Transverse colon (tissue), 4 donors: Measurements from ENCODE around the gene RPL23. TPM values are rescaled to one million over a fixed set of nuclear protein-coding genes. Genes with fewer than 3 reads are reported as not detected.
"Not testable (repeated sequence)": the region's sequence is repeated elsewhere in the genome, so short reads cannot be mapped to it uniquely, and the experiment has no call there.

Experiments
- DNase-seq: peaks from one replicate; pipeline ENCODE4 v3.0.0-alpha.2; 2019
- H3K27ac ChIP-seq, 4 donors: fragments of 200-600 bp; sonication (generic); 2 replicates each; pipeline ENCODE4 v1.5.1; 2016 to 2018; ENCODE audit warnings: inconsistent platforms in 4 of 4
- H3K27me3 ChIP-seq: fragments of 200-600 bp; sonication (generic); 2 replicates; pipeline ENCODE4 v1.5.1; 2017; ENCODE audit warnings: inconsistent platforms
- H3K36me3 ChIP-seq, 4 donors: fragments of 200-600 bp; sonication (generic); 2 replicates each; pipeline ENCODE4 v1.5.1; 2017 to 2019; ENCODE audit warnings: inconsistent platforms in 4 of 4
- H3K4me1 ChIP-seq, 4 donors: fragments of 200-600 bp; sonication (generic); 2 replicates each; pipeline ENCODE4 v1.5.1; 2017 to 2020; ENCODE audit warnings: inconsistent platforms in 4 of 4
- H3K4me3 ChIP-seq, 4 donors: fragments of 200-600 bp; sonication (generic); 1 replicate in 1 of 4; 2 replicates in 3 of 4; pipeline versions ENCODE4 v1.5.1 to v1.6.1; 2017 to 2019; ENCODE audit warnings: inconsistent platforms in 4 of 4
- H3K9me3 ChIP-seq, 2 donors: fragments of 200-600 bp; sonication (generic); 2 replicates each; pipeline ENCODE4 v1.5.1; 2017 to 2019; ENCODE audit warnings: inconsistent platforms in 2 of 2
- CTCF ChIP-seq, 5 experiments: fragments of 200-600 bp in 3 of 5; fragments of 450-650 bp in 2 of 5; sonication (generic) in 3 of 5; IDR thresholded peaks; 1 replicate in 2 of 5; 2 replicates in 3 of 5; pipeline ENCODE4 v1.5.1; 2016 to 2017; ENCODE audit warnings: antibody characterized with exemption in 5 of 5, inconsistent platforms in 3 of 5, mild to moderate bottlenecking in 2 of 5, moderate library complexity in 1 of 5
- EP300 ChIP-seq: sonication (generic); formaldehyde crosslinking; IDR thresholded peaks from one replicate; pipeline ENCODE4 v1.6.1; 2017; ENCODE audit warnings: antibody characterized with exemption, low read depth
- POLR2A ChIP-seq: fragments of 450-650 bp; IDR thresholded peaks from one replicate; pipeline ENCODE4 v1.6.1; 2016; ENCODE audit warnings: antibody characterized with exemption, mild to moderate bottlenecking, moderate library complexity
- POLR2AphosphoS5 ChIP-seq, 3 donors: sonication (generic); formaldehyde crosslinking; IDR thresholded peaks; one replicate each; pipeline ENCODE4 v1.6.1; 2016; ENCODE audit warnings: antibody characterized with exemption in 3 of 3
- WGBS, 2 donors: methylation state at CpG; one replicate each; pipeline ENCODE4 v1.1.5; 2018; ENCODE audit warnings: low coverage in 1 of 2; 5-methylcytosine and 5-hydroxymethylcytosine counted together
- in situ Hi-C, 4 donors: fragments of 200-750 bp; cut with MboI; loops; one replicate each; pipeline versions ENCODE4 v1.15.0 to v1.15.1; 2017; ENCODE audit warnings: low sequenced_read_pairs in 3 of 4, low pct_ligation_motif_present in 1 of 4, low pct_unique_long_range_greater_than_20kb in 1 of 4
- intact Hi-C: fragments of 100-400 bp; cut with DNase I; formaldehyde crosslinking; loops from one replicate; pipeline ENCODE4 v1.15.1; 2023; ENCODE audit warnings: low total_unique reads
- total RNA-seq, 4 donors: library from RNA; depleted of rRNA; stranded (reverse); fragments of >200 nt; gene quantifications; one replicate each; pipeline ENCODE4 v1.1.0, GENCODE V29; 2016

Gene RPL23
- total RNA-seq, 4 donors from 2014 or later: 386 to 1,109 (median 710) TPM

GRCh38 chr17:38861399-38861843 lies 7.9 kb upstream of the RPL23 start:
- no peak for DNase-seq
- no peak for TF ChIP-seq POLR2AphosphoS5 (IDR thresholded peaks at IDR 0.05)
- TF ChIP-seq EP300: no peak
- no peak overlapping the region for H3K4me3 ChIP-seq
- no peaks in the 10 kb centered on the region for H3K36me3 ChIP-seq
- in situ Hi-C loops (loop anchor here in 1 of 4 donors (25.0 kb wide), 1 partner anchor 301 kb away; the partner anchor contains the start of genes ARL5C and PLXDC1), intact Hi-C loops (no loop called here)
- no peaks in the 10 kb centered on the region for H3K27me3 ChIP-seq
- 13 to 37% methylated on average over 6 to 8 of the region's 8 CpGs for WGBS, 2 donors
- H3K27ac ChIP-seq: no peak overlapping the region
- no peaks in the 10 kb centered on the region for H3K9me3 ChIP-seq
- H3K4me1 ChIP-seq: peaks cover 0 to 3% (median 0%) of the 10 kb centered on the region in 4 donors

DNA sequence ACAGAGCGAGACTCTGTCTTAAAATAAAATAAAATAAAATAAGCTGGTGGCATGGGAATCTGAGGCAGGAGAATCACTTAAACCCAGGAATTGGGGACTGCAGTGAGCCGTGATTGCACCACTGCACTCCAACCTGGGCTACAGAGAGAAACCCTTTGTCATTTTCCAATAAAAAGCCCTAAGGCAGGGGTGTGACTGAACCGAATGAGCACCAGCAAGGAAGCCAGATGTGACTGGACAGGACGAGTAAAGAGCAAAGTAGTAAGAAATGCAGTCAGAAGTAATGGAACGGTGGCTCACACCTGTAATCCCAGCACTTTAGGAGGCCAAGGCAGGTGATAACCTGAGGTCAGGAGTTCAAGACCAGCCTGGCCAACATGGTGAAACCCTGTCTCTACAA lies 3.8 kb upstream of the RPL23 start:
- no peaks in the 10 kb centered on the region for H3K36me3 ChIP-seq
- intact Hi-C loops (no loop called here), in situ Hi-C loops (loop anchor here in 1 of 4 donors (25.0 kb wide), 1 partner anchor 305 kb away; the partner anchor contains the start of genes ARL5C and PLXDC1)
- no peak for DNase-seq
- no peaks in the 10 kb centered on the region for H3K9me3 ChIP-seq
- TF ChIP-seq CTCF (IDR thresholded peaks at IDR 0.05) (no peak), POLR2A (no peak), EP300 (no peak), POLR2AphosphoS5 (IDR thresholded peaks at IDR 0.05) (no peak)
- WGBS, 2 donors: 66 to 100% methylated on average over 2 to 5 of the region's 5 CpGs
- peaks cover 2 to 14% (median 8%) of the 10 kb centered on the region in 4 donors for H3K4me1 ChIP-seq
- H3K27me3 ChIP-seq: no peaks in the 10 kb centered on the region
- H3K27ac ChIP-seq: no peak overlapping the region
- no peak overlapping the region for H3K4me3 ChIP-seq

GRCh38 chr17:38855101-38855714 lies 1.7 kb upstream of the RPL23 start:
- intact Hi-C loops, H3K27me3 ChIP-seq, DNase-seq, H3K9me3 ChIP-seq, H3K4me3 ChIP-seq: not testable (repeated sequence)
- Histone ChIP-seq H3K4me1 (peaks cover 11 to 32% (median 25%) of the 10 kb centered on the region in 4 donors), H3K27ac (peak overlapping the region in 1 of 4 donors; percentile 94), H3K36me3 (peaks cover 0 to 20% (median 2%) of the 10 kb centered on the region in 4 donors)
- 80 to 89% methylated on average over 2 to 28 of the region's 28 CpGs for WGBS, 2 donors
- in situ Hi-C loops: loop anchor here in 1 of 4 donors (25.0 kb wide), 1 partner anchor 307 kb away; the partner anchor contains the start of genes ARL5C and PLXDC1

DNA sequence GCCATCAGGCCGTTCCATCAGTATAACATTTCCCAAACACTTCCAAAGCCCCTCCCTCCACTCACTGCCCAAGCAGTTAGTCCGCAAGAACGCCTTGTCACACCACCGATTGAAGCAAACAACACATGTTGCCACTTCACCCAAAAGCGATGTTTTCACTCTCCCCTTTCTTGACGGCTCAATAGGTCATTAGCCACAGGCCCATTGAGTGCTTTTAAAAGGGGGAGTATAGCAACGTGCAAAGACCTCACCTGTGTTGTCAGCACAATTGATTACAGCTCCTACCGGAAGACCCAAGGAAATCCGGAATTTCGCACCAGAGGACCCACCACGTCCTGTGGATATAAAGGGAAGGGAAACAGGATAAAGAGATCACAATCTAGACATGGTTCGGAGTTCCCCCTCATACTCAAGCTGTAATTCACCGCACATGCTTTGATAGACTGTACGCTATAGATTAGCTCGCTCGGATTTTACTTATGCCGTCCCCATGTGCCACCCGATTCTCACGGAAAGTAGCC lies 690 bp downstream of the RPL23 start:
- WGBS, 2 donors: 1 to 2% methylated on average over 11 to 19 of the region's 19 CpGs
- H3K27me3 ChIP-seq: no peaks in the 10 kb centered on the region
- H3K27ac ChIP-seq: peak overlapping the region; percentile 86 to 94 (median 92)
- H3K36me3 ChIP-seq: peaks cover 0 to 42% (median 11%) of the 10 kb centered on the region in 4 donors
- TF ChIP-seq POLR2AphosphoS5 (IDR thresholded peaks at IDR 0.05): no peak
- no peak for TF ChIP-seq POLR2A
- no peak for TF ChIP-seq CTCF (IDR thresholded peaks at IDR 0.05)
- no peak for TF ChIP-seq EP300
- no peaks in the 10 kb centered on the region for H3K9me3 ChIP-seq
- intact Hi-C loops: no loop called here
- no peak for DNase-seq
- H3K4me1 ChIP-seq: peaks cover 11 to 32% (median 25%) of the 10 kb centered on the region in 4 donors
- in situ Hi-C loops: loop anchor here in 1 of 4 donors (25.0 kb wide), 1 partner anchor 309 kb away; the partner anchor contains the start of genes ARL5C and PLXDC1
- peak overlapping the region; percentile 7 to 57 (median 54) for H3K4me3 ChIP-seq

DNA sequence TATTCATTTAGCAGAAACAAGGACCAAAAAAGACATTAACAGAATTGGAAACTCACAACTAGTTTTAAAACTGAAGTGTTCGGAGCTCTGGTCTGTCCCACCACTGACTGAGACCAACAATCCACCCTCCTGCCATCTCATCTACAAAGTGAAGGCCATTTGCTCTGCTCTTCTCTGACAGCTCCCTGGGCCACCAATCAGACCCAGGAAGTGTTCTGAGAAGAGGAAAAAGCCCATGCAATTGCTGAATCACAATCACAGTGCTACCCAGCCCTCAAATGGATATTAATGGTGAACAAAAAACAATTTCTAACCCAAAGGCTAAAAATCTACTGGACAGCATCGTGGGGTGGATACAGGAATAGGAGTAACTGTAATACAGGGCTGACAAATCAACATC lies 2.1 kb downstream of the RPL23 start:
- TF ChIP-seq CTCF (IDR thresholded peaks at IDR 0.05) (no peak), POLR2AphosphoS5 (IDR thresholded peaks at IDR 0.05) (no peak), EP300 (no peak), POLR2A (no peak)
- intact Hi-C loops: no loop called here
- H3K36me3 ChIP-seq: peaks cover 0 to 48% (median 14%) of the 10 kb centered on the region in 4 donors
- H3K4me1 ChIP-seq: peaks cover 11 to 29% (median 25%) of the 10 kb centered on the region in 4 donors
- no peak for DNase-seq
- in situ Hi-C loops: loop anchor here in 1 of 4 donors (25.0 kb wide), 1 partner anchor 311 kb away; the partner anchor contains the start of genes ARL5C and PLXDC1
- no peaks in the 10 kb centered on the region for H3K27me3 ChIP-seq
- peak overlapping the region in 2 of 4 donors; percentile 92 to 94 for H3K27ac ChIP-seq
- H3K4me3 ChIP-seq: peak overlapping the region in 3 of 4 donors; percentile 54 to 57 (median 55)
- H3K9me3 ChIP-seq: no peaks in the 10 kb centered on the region
- WGBS, 2 donors: 27 to 41% methylated on average over 2 of the region's 2 CpGs
